Measurements from ENCODE around the gene RANBP3. TPM values are rescaled to one million over a fixed set of nuclear protein-coding genes. Genes with fewer than 3 reads are reported as not detected.

Gene RANBP3
- polyA plus RNA-seq, 1 of the 3 experiments (the other 2 are of a cell fraction), result 84.0 TPM

DNA sequence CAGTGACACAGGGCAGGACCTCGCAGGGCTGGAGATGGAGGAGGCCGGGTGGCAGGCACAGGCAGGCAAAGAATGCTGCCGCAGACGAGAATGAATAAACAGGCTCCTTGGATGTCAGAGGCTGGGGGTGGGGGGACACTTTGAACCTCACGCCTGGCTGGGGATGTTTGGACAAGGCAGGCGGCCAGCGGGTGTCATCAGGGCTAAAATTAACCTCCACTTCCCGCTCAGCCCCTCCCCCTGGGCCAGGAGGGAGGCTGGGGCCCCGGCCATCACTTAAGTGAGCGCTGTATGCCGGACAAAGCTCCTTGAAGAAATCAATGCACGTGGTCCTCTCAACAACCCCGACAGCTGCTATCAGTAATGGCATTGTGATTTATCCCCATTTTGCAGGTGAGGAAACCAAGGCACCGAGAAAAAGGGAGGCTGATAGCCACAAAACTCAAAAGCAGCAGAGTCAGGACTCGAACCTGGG is 97.3 kb downstream of the RANBP3 start (continued):
- TF ChIP-seq CHD2 (IDR thresholded peaks at IDR 0.05; ENCODE audit: low read length, partially characterized antibody) (no peak), RAD21 (IDR thresholded peaks at IDR 0.05; ENCODE audit: low read length) (no peak), YY1 (IDR thresholded peaks at IDR 0.05; ENCODE audit: low read depth) (no peak), JUND (IDR thresholded peaks at IDR 0.05) (no peak), EZH2phosphoT487 (IDR thresholded peaks at IDR 0.05; ENCODE audit: borderline replicate concordance, low read depth) (no peak), ELF1 (IDR thresholded peaks at IDR 0.05) (no peak)
- TF ChIP-seq, protein P1, sequence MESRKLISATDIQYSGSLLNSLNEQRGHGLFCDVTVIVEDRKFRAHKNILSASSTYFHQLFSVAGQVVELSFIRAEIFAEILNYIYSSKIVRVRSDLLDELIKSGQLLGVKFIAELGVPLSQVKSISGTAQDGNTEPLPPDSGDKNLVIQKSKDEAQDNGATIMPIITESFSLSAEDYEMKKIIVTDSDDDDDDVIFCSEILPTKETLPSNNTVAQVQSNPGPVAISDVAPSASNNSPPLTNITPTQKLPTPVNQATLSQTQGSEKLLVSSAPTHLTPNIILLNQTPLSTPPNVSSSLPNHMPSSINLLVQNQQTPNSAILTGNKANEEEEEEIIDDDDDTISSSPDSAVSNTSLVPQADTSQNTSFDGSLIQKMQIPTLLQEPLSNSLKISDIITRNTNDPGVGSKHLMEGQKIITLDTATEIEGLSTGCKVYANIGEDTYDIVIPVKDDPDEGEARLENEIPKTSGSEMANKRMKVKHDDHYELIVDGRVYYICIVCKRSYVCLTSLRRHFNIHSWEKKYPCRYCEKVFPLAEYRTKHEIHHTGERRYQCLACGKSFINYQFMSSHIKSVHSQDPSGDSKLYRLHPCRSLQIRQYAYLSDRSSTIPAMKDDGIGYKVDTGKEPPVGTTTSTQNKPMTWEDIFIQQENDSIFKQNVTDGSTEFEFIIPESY (IDR thresholded peaks at IDR 0.05; ENCODE audit: borderline replicate concordance, low read depth), result no peak

DNA sequence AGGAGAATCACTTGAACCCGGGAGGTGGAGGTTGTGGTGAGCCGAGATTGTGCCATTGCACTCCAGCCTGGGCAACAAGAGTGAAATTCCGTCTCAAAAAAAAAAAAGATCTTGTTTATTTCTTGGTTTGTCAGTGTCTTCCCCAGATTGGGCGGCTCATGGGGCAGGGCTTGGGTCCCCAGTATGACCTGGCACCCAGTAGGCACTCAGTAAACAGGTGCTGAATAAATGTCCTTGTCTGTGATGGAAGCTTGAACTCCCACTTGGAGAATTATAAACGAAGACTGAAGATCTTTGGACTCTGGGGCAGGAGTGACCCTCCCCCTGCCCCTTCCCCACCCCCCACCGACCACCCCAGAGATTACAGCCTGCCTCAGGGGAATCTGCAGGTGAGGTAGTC is 97.7 kb downstream of the RANBP3 start:
- peaks cover 0 to 6% of the 10 kb centered on the region in 2 experiments; a peak in 1 of 4 replicates for H3K4me1 ChIP-seq (ENCODE audit: control insufficient read depth in 1 of 2, insufficient read depth in 2 of 2, low read depth in 1 of 2, low read length in 1 of 2)
- CTCF ChIA-PET, result interaction anchor here (1.5 kb wide), 1 partner anchor 13 kb away, joined by 4 read pairs; no protein-coding TSS in a partner anchor
- H3K4me2 ChIP-seq, result no peak overlapping the region
- POLR2A ChIA-PET, result no interaction called here
- no peaks in the 10 kb centered on the region for H4K20me1 ChIP-seq (ENCODE audit: insufficient read depth)
- H3K9ac ChIP-seq, result no peak overlapping the region
- no peak overlapping the region for H2AFZ ChIP-seq (ENCODE audit: low read depth)
- 45% methylated on average over 6 of the region's 6 CpGs for WGBS (ENCODE audit: low lambda C conversion rate)
- H3K27me3 ChIP-seq (ENCODE audit: insufficient read depth), result no peaks in the 10 kb centered on the region; the same call in 1 of the 2 replicates
- no peaks in the 10 kb centered on the region for H3K79me2 ChIP-seq (ENCODE audit: insufficient read depth)
- TF ChIP-seq FOSL2 (IDR thresholded peaks at IDR 0.05; ENCODE audit: borderline replicate concordance, low read depth) (no peak), NFIC (IDR thresholded peaks at IDR 0.05; ENCODE audit: borderline replicate concordance) (no peak), MXI1 (IDR thresholded peaks at IDR 0.05; ENCODE audit: low read depth, low read length) (no peak), YY1 (IDR thresholded peaks at IDR 0.05; ENCODE audit: low read depth) (no peak), TEAD4 (IDR thresholded peaks at IDR 0.05; ENCODE audit: borderline replicate concordance, insufficient read depth) (no peak), EP300 (IDR thresholded peaks at IDR 0.05; ENCODE audit: borderline replicate concordance in 1 of 2, low read depth in 1 of 2, low read length in 1 of 2) (no peak), GABPA (IDR thresholded peaks at IDR 0.05; ENCODE audit: low read depth) (no peak), FOXM1 (IDR thresholded peaks at IDR 0.05; ENCODE audit: low read depth) (no peak)
- TF ChIP-seq, protein P1 (IDR thresholded peaks at IDR 0.05; ENCODE audit: borderline replicate concordance, low read depth), result no peak
- TF ChIP-seq, protein P2, sequence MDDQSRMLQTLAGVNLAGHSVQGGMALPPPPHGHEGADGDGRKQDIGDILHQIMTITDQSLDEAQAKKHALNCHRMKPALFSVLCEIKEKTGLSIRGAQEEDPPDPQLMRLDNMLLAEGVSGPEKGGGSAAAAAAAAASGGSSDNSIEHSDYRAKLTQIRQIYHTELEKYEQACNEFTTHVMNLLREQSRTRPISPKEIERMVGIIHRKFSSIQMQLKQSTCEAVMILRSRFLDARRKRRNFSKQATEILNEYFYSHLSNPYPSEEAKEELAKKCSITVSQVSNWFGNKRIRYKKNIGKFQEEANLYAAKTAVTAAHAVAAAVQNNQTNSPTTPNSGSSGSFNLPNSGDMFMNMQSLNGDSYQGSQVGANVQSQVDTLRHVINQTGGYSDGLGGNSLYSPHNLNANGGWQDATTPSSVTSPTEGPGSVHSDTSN (IDR thresholded peaks at IDR 0.05), result no peak
- TF ChIP-seq, protein P3, sequence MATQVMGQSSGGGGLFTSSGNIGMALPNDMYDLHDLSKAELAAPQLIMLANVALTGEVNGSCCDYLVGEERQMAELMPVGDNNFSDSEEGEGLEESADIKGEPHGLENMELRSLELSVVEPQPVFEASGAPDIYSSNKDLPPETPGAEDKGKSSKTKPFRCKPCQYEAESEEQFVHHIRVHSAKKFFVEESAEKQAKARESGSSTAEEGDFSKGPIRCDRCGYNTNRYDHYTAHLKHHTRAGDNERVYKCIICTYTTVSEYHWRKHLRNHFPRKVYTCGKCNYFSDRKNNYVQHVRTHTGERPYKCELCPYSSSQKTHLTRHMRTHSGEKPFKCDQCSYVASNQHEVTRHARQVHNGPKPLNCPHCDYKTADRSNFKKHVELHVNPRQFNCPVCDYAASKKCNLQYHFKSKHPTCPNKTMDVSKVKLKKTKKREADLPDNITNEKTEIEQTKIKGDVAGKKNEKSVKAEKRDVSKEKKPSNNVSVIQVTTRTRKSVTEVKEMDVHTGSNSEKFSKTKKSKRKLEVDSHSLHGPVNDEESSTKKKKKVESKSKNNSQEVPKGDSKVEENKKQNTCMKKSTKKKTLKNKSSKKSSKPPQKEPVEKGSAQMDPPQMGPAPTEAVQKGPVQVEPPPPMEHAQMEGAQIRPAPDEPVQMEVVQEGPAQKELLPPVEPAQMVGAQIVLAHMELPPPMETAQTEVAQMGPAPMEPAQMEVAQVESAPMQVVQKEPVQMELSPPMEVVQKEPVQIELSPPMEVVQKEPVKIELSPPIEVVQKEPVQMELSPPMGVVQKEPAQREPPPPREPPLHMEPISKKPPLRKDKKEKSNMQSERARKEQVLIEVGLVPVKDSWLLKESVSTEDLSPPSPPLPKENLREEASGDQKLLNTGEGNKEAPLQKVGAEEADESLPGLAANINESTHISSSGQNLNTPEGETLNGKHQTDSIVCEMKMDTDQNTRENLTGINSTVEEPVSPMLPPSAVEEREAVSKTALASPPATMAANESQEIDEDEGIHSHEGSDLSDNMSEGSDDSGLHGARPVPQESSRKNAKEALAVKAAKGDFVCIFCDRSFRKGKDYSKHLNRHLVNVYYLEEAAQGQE (IDR thresholded peaks at IDR 0.05; ENCODE audit: low read depth, low read length), result no peak
- H3K9me2 ChIP-seq, result no peaks in the 10 kb centered on the region
- H3K4me3 ChIP-seq (ENCODE audit: low read depth in 2 of 2, low read length in 1 of 2), result no peak overlapping the region
- no peaks in the 10 kb centered on the region for H3F3A ChIP-seq (replicated peaks; ENCODE audit: insufficient read depth)
- DNase-seq, result no peak
- H3K36me3 ChIP-seq (replicated peaks in 1 of 2; ENCODE audit: control insufficient read depth in 1 of 2, insufficient read depth in 2 of 2, low read length in 1 of 2), result no peaks in the 10 kb centered on the region
- no peak overlapping the region for H3K27ac ChIP-seq (ENCODE audit: low read depth in 2 of 2, low read length in 1 of 2)
- no peaks in the 10 kb centered on the region for H3K9me3 ChIP-seq
